ENCODE measurements around the gene GNG3. TPM values are rescaled to one million over a fixed set of nuclear protein-coding genes. Genes with fewer than 3 reads are reported as not detected.

The GNG3 gene
- total and polyA plus RNA-seq, 8 donors, result 0.42 to 1.9 (median 1.5) TPM; not detected in 1

DNA sequence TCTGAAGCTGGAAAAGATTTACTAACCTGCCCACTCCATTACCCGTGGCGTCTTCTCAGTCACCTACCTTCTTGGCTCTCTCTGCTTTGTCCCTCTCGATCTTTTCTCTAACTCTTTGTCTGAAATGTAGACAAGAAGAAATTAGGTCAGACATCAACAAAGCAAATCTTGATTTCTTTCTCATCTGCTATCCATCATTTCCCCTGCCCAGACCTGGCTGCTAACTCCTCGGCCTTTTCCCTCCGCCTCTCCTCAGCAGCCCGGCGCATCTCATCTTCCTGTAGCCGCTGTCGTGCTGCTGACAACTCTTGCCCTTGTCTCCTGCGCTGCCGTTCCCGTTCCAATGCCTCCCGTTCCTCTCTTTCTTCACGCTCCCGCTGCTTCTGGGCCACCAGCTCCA lies 29.8 kb upstream of the GNG3 start:
- Histone ChIP-seq H3K27ac (no peak overlapping the region), H3K4me3 (peak overlapping the region in 1 of 2 donors; percentile 92), H3K9me3 (no peaks in the 10 kb centered on the region), H3K27me3 (no peaks in the 10 kb centered on the region), H3K36me3 (peaks cover 0 to 51% of the 10 kb centered on the region in 2 donors), H3K4me1 (peaks cover 18 to 48% of the 10 kb centered on the region in 2 donors)
- peak in 1 of 4 donors; percentile 54 for DNase-seq
- TF ChIP-seq, protein P1, sequence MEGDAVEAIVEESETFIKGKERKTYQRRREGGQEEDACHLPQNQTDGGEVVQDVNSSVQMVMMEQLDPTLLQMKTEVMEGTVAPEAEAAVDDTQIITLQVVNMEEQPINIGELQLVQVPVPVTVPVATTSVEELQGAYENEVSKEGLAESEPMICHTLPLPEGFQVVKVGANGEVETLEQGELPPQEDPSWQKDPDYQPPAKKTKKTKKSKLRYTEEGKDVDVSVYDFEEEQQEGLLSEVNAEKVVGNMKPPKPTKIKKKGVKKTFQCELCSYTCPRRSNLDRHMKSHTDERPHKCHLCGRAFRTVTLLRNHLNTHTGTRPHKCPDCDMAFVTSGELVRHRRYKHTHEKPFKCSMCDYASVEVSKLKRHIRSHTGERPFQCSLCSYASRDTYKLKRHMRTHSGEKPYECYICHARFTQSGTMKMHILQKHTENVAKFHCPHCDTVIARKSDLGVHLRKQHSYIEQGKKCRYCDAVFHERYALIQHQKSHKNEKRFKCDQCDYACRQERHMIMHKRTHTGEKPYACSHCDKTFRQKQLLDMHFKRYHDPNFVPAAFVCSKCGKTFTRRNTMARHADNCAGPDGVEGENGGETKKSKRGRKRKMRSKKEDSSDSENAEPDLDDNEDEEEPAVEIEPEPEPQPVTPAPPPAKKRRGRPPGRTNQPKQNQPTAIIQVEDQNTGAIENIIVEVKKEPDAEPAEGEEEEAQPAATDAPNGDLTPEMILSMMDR (IDR thresholded peaks at IDR 0.05), result no peak
- ATAC-seq, result no peak
- intact Hi-C loops (cut with DNase I), result no loop called here

DNA sequence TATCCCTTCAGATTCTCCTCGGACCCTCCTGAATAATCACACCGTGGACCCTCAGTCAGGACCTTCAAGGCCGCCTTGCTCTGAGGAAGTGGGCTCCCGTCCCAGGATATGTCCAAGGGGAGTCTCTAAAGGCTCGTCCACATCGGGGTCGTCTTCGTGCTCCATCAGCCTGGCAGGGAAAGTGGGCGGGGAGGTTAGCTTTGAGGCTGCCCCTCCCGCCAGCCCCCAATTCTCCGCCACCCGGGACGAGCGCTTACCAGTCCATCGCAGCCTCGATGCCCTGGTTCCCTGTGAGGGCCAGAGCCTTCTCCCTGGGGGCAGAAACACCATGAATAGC lies 29.1 kb upstream of the GNG3 start:
- intact Hi-C loops (cut with DNase I), result no loop called here
- Histone ChIP-seq H3K36me3 (peaks cover 0 to 46% of the 10 kb centered on the region in 2 donors), H3K9me3 (no peaks in the 10 kb centered on the region), H3K27ac (peak overlapping the region; percentile 79 to 94), H3K4me1 (peaks cover 15 to 41% of the 10 kb centered on the region in 2 donors), H3K4me3 (peak overlapping the region; percentile 92 to 94), H3K27me3 (no peaks in the 10 kb centered on the region)
- DNase-seq, result no peak
- no peak for ATAC-seq
- TF ChIP-seq, protein P1 (IDR thresholded peaks at IDR 0.05), result no peak

DNA sequence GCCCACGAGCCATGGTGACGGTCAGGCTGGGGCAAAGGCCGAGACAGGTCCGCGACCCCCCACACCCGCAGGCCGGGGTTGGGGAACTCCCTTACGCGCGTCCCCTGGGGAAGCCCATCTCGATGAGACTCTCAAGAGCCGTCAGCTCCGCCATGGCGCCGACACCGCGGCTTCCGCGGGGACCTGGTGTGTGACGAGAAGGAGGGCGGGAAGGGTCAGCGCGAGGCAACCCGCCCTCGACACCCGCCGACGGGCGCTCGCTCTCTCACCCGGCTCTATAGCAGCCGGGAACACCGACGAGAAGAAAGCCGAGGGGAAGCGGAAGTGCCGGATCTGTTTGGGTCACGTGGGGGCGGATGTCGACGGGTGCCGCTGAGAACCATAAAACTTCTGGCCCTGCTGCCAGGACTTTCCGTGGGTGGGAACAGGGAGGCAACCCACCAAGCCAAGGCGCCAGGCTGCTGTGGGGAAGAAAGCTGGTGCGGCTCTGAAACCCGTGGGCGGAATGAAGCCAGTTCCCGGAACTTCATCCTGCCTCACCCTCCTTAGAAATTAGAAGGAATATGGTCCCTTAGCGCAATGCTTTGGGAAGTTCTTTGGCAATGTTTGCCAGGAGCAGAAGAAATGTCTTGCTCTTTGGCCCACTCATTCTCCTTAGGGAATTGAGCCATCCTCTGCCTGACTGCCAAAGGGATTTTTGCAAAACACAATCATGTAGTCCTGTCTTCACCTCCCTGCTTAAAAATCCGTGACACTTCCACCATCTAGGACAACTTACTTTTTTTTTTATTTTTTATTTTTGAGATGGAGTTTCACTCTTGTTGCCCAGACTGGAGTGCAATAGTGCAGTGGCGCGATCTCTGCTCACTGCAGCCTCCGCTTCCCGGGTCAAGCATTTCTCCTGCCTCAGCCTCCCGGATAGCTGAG lies 28.4 kb upstream of the GNG3 start, which contains the start of gene UBXN1:
UBXN1 (minus strand) TSS at position 304 of the 927 bp plus-strand sequence; CDS start at position 154, 150 bp downstream.
- peaks cover 0 to 39% of the 10 kb centered on the region in 2 donors for H3K36me3 ChIP-seq
- peak; percentile 89 to 95 (median 92) for DNase-seq
- peak within 1 kb of the TSS; percentile 92 to 94 for H3K4me3 ChIP-seq
- H3K27me3 ChIP-seq, result no peaks in the 10 kb centered on the region
- H3K4me1 ChIP-seq, result peaks cover 15 to 36% of the 10 kb centered on the region in 2 donors
- peak within 1 kb of the TSS; percentile 79 to 94 for H3K27ac ChIP-seq
- peak; percentile 92 for ATAC-seq
- intact Hi-C loops (cut with DNase I), result no loop called here
- no peaks in the 10 kb centered on the region for H3K9me3 ChIP-seq
- TF ChIP-seq, protein P1 (IDR thresholded peaks at IDR 0.05), result no peak

DNA sequence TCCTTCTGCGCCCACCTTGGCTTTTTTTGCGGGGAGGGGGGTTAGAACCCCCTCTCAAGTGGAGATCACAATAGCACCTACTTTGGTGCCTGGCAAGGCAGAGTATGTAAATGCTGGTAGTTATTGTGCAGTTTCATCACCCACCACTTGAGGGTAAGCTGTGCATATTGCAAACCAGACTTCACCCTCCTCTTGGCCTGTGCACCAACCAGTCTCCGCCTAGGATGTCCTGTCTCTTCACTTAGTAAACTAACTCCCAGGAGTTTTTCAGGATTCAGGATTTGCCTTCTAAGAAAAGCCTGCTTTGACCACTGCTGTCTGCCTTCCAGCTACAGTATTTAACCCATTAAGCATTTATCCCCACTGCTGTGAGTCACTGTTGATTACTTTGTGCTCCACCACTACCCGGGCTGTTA lies 26.6 kb upstream of the GNG3 start:
- Histone ChIP-seq H3K9me3 (no peaks in the 10 kb centered on the region), H3K4me1 (peaks cover 15 to 36% of the 10 kb centered on the region in 2 donors), H3K27me3 (no peaks in the 10 kb centered on the region), H3K36me3 (peaks cover 0 to 21% of the 10 kb centered on the region in 2 donors), H3K27ac (peak overlapping the region in 1 of 2 donors; percentile 7), H3K4me3 (no peak overlapping the region)
- DNase-seq (peak in 1 of 4 donors; percentile 41), ATAC-seq (peak; percentile 80)
- intact Hi-C loops (cut with DNase I), result no loop called here
- TF ChIP-seq, protein P1 (IDR thresholded peaks at IDR 0.05), result peak; percentile 32 to 36

DNA sequence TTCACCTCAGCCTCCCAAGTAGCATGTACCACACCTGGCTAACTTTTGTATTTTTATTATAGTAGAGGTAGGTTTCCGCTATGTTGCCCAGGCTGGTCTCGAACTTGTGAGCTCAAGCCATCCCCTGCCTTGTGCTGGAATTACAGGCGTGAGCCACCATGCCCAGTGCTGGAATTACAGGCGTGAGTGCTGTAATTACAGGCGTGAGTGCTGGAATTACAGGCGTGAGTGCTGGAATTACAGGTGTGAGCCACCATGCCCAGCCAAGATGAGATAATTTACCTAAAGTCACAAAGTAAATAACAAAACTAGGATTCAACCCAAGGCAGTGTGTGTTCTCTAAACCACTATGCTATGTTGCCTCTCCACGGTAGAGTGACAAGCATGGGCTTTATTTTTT lies 25.0 kb upstream of the GNG3 start:
- peaks cover 0 to 5% of the 10 kb centered on the region in 2 donors for H3K36me3 ChIP-seq
- intact Hi-C loops (cut with DNase I), result no loop called here
- peaks cover 3 to 14% of the 10 kb centered on the region in 2 donors for H3K27me3 ChIP-seq
- H3K4me1 ChIP-seq, result peaks cover 15 to 25% of the 10 kb centered on the region in 2 donors
- no peaks in the 10 kb centered on the region for H3K9me3 ChIP-seq
- DNase-seq (peak in 1 of 4 donors; percentile 19), ATAC-seq (no peak)
- TF ChIP-seq, protein P1 (IDR thresholded peaks at IDR 0.05), result no peak
- no peak overlapping the region for H3K27ac ChIP-seq
- no peak overlapping the region for H3K4me3 ChIP-seq
